Measurements from ENCODE around the gene MMD2.

- TF ChIP-seq CTCF (conservative IDR thresholded peaks at IDR 0.05; ENCODE audit: low read depth in 2 of 2) (no peak), POLR2AphosphoS5 (IDR thresholded peaks at IDR 0.05; ENCODE audit: low read depth) (no peak), ZNF331 (CRISPR knock-in tag; IDR thresholded peaks at IDR 0.05; ENCODE audit: low read depth) (no peak), EZH2 (IDR thresholded peaks at IDR 0.05; ENCODE audit: low read depth, unreplicated experiment) (no peak), EZH2phosphoT487 (IDR thresholded peaks at IDR 0.05; ENCODE audit: unreplicated experiment) (no peak)
These were observed 39.3 kb upstream of the MMD2 start for GRCh38 chr7:4998244-4998643.

All from GM23338 (cell line).